H1 (cell line): ENCODE measurements around the gene MSI2. TPM values are rescaled to one million over a fixed set of nuclear protein-coding genes. Genes with fewer than 3 reads are reported as not detected.

Experiments used
- CTCF ChIA-PET: fragments of 300-600 bp; sonication (Branson Sonifier 250); formaldehyde crosslinking; loops from one replicate; lab custom pipeline; 2021; ENCODE audit not compliant: partially characterized antibody; lab: Charles Lee
- POLR2A ChIA-PET: fragments of 300-600 bp; sonication (Branson Sonifier 250); formaldehyde crosslinking; loops from one replicate; lab custom pipeline; 2021; ENCODE audit warnings: inconsistent platforms; ENCODE audit not compliant: partially characterized antibody; lab: Charles Lee
- DNase-seq, 2 experiments: peaks; one replicate each; pipeline versions ENCODE4 v3.0.0 to v3.0.0-alpha.2; 2010 to 2022; ENCODE audit warnings: low spot score in 2 of 2, low read depth in 1 of 2, mixed read lengths in 1 of 2
- FAIRE-seq: peaks from 2 replicates; lab custom pipeline; 2011; peaks lifted over from hg19 to GRCh38; lab: Jason Lieb, UNC
- H2AFZ ChIP-seq: 2 replicates; pipeline ENCODE4 v1.8.1; 2012; ENCODE audit warnings: low read length, inconsistent platforms
- H2AK5ac ChIP-seq: 2 replicates; pipeline ENCODE4 v1.6.1; 2013; ENCODE audit warnings: low read depth, low read length
- H2BK120ac ChIP-seq: replicated peaks from 2 replicates; pipeline ENCODE3; 2013; ENCODE audit warnings: low read depth, low read length, inconsistent platforms
- H2BK12ac ChIP-seq: 2 replicates; pipeline ENCODE4 v1.6.1; 2013; ENCODE audit warnings: low read depth, low read length
- H2BK15ac ChIP-seq: 2 replicates; pipeline ENCODE4 v1.6.1; 2013; ENCODE audit warnings: low read length
- H2BK20ac ChIP-seq: 2 replicates; pipeline ENCODE4 v1.6.1; 2013; ENCODE audit warnings: low read length
- H2BK5ac ChIP-seq: 2 replicates; pipeline ENCODE4 v1.6.1; 2013; ENCODE audit warnings: low read depth, low read length
- H3K14ac ChIP-seq: 2 replicates; pipeline ENCODE4 v1.6.1; 2013; ENCODE audit warnings: inconsistent platforms; ENCODE audit not compliant: insufficient read length
- H3K18ac ChIP-seq: 2 replicates; pipeline ENCODE4 v1.6.1; 2013; ENCODE audit warnings: low read length; ENCODE audit errors: extremely low read depth
- H3K23ac ChIP-seq: 2 replicates; pipeline ENCODE4 v1.6.1; 2013; ENCODE audit warnings: inconsistent platforms; ENCODE audit not compliant: insufficient read length
- H3K23me2 ChIP-seq: 2 replicates; pipeline ENCODE4 v1.6.1; 2013; ENCODE audit warnings: low read depth, low read length
- H3K27ac ChIP-seq: 2 replicates; pipeline ENCODE4 v1.6.1; 2011; ENCODE audit warnings: low read depth, low read length, inconsistent platforms
- H3K27me3 ChIP-seq, 4 experiments: replicated peaks in 1 of 4; 1 replicate in 1 of 4; 2 replicates in 3 of 4; pipeline versions ENCODE4 v1.6.1 to v1.8.1; 2011 to 2013; ENCODE audit warnings: low read length in 3 of 4, mild to moderate bottlenecking in 3 of 4, inconsistent platforms in 2 of 4, mixed read lengths in 2 of 4, moderate library complexity in 1 of 4; ENCODE audit not compliant: control insufficient read depth in 3 of 4, insufficient read depth in 3 of 4; ENCODE audit errors: extremely low read depth in 1 of 4
- H3K36me3 ChIP-seq, 4 experiments: 2 replicates each; pipeline versions ENCODE4 v1.6.1 to v1.8.1; 2011 to 2013; ENCODE audit warnings: mild to moderate bottlenecking in 4 of 4, low read length in 3 of 4, moderate library complexity in 2 of 4, control low read depth in 1 of 4, inconsistent platforms in 1 of 4; ENCODE audit not compliant: insufficient read depth in 4 of 4, control insufficient read depth in 2 of 4
- H3K4ac ChIP-seq: replicated peaks from 2 replicates; pipeline ENCODE3; 2013; ENCODE audit warnings: low read length, low read depth, mixed read lengths, inconsistent platforms; ENCODE audit not compliant: insufficient read length
- H3K4me1 ChIP-seq, 4 experiments: replicated peaks in 1 of 4; 1 replicate in 1 of 4; 2 replicates in 3 of 4; pipeline versions ENCODE4 v1.6.1 to v1.8.1; 2011 to 2013; ENCODE audit warnings: low read length in 3 of 4, inconsistent platforms in 2 of 4, mixed read lengths in 1 of 4; ENCODE audit not compliant: insufficient read depth in 4 of 4, control insufficient read depth in 3 of 4
- H3K4me2 ChIP-seq, 2 experiments: 2 replicates each; pipeline versions ENCODE4 v1.6.1 to v1.8.1; 2011 to 2013; ENCODE audit warnings: low read depth in 2 of 2, low read length in 2 of 2, control low read depth in 1 of 2, inconsistent platforms in 1 of 2, mild to moderate bottlenecking in 1 of 2; ENCODE audit not compliant: insufficient read depth in 1 of 2
- H3K4me3 ChIP-seq, 4 experiments: fragments of 200-600, 300-600 bp in 1 of 4; sonication (generic), shearing (Covaris generic), sonication (Bioruptor Twin) in 1 of 4; 2 replicates each; pipeline versions ENCODE4 v1.5.1 to v1.8.1; 2011 to 2016; ENCODE audit warnings: low read length in 4 of 4, low read depth in 3 of 4, control low read depth in 2 of 4, inconsistent platforms in 2 of 4, mild to moderate bottlenecking in 2 of 4, mixed read lengths in 1 of 4, moderate library complexity in 1 of 4; ENCODE audit not compliant: insufficient read depth in 2 of 4; ENCODE audit errors: extremely low read depth in 1 of 4
- H3K56ac ChIP-seq: replicated peaks from 2 replicates; pipeline ENCODE3; 2013; ENCODE audit warnings: low read depth, mild to moderate bottlenecking, mixed read lengths, low read length, inconsistent platforms; ENCODE audit not compliant: insufficient read length
- H3K79me1 ChIP-seq: 2 replicates; pipeline ENCODE4 v1.6.1; 2013; ENCODE audit warnings: low read depth, low read length, control low read depth
- H3K79me2 ChIP-seq, 2 experiments: 2 replicates each; pipeline versions ENCODE4 v1.6.1 to v1.8.1; 2012 to 2013; ENCODE audit warnings: low read length in 2 of 2, mild to moderate bottlenecking in 2 of 2, inconsistent platforms in 1 of 2; ENCODE audit not compliant: insufficient read depth in 2 of 2, control insufficient read depth in 1 of 2
- H3K9ac ChIP-seq, 4 experiments: replicated peaks in 1 of 4; 1 replicate in 1 of 4; 2 replicates in 3 of 4; pipeline versions ENCODE4 v1.6.1 to v1.8.1; 2011 to 2013; ENCODE audit warnings: low read depth in 3 of 4, low read length in 3 of 4, control low read depth in 2 of 4, mild to moderate bottlenecking in 2 of 4, moderate library complexity in 2 of 4, inconsistent platforms in 1 of 4; ENCODE audit errors: extremely low read depth in 1 of 4
- H3K9me3 ChIP-seq, 2 experiments: 2 replicates each; pipeline versions ENCODE4 v1.6.1 to v1.8.1; 2012 to 2013; ENCODE audit warnings: mild to moderate bottlenecking in 2 of 2, moderate library complexity in 2 of 2, control low read depth in 1 of 2, inconsistent platforms in 1 of 2, low read depth in 1 of 2, low read length in 1 of 2, mixed read lengths in 1 of 2; ENCODE audit not compliant: insufficient read depth in 2 of 2
- H4K20me1 ChIP-seq, 2 experiments: replicated peaks in 1 of 2; 2 replicates each; pipeline versions ENCODE3 to v1.8.1; 2011 to 2013; ENCODE audit warnings: inconsistent platforms in 2 of 2, low read length in 2 of 2, mild to moderate bottlenecking in 1 of 2; ENCODE audit not compliant: insufficient read depth in 2 of 2, control insufficient read depth in 1 of 2
- H4K5ac ChIP-seq: 2 replicates; pipeline ENCODE4 v1.6.1; 2013; ENCODE audit warnings: low read length, low read depth, mixed read lengths, inconsistent platforms; ENCODE audit not compliant: insufficient read length
- H4K8ac ChIP-seq: 2 replicates; pipeline ENCODE4 v1.8.0; 2013; ENCODE audit warnings: mild to moderate bottlenecking, moderate library complexity, low read length, inconsistent platforms; ENCODE audit not compliant: insufficient read depth; ENCODE audit errors: extremely low read depth
- H4K91ac ChIP-seq: replicated peaks from 2 replicates; pipeline ENCODE3; 2013; ENCODE audit warnings: low read length, mixed read lengths, inconsistent platforms; ENCODE audit not compliant: insufficient read length
- ASH2L ChIP-seq: fragments of 200-600, 300-600 bp; sonication (generic); IDR thresholded peaks from one replicate; pipeline ENCODE4 v1.7.1; 2017; ENCODE audit warnings: low read length
- ATF2 ChIP-seq: IDR thresholded peaks from 2 replicates; pipeline ENCODE4 v1.6.1; 2012; ENCODE audit warnings: low read length, inconsistent platforms
- CEBPB ChIP-seq: IDR thresholded peaks from 2 replicates; pipeline ENCODE4 v1.6.1; 2012; ENCODE audit warnings: low read depth, low read length
- CHD1 ChIP-seq: IDR thresholded peaks from 2 replicates; pipeline ENCODE4 v1.6.1; 2012; ENCODE audit warnings: low read depth, low read length, improper control_type of control experiment
- EZH2 ChIP-seq: fragments of 200-600 bp; sonication (generic); IDR thresholded peaks from 2 replicates; pipeline ENCODE4 v1.7.1; 2012; ENCODE audit warnings: low read depth, mild to moderate bottlenecking, moderate library complexity, low read length, inconsistent platforms; ENCODE audit not compliant: severe bottlenecking
- GABPA ChIP-seq: IDR thresholded peaks from 2 replicates; pipeline ENCODE4 v1.6.1; 2011; ENCODE audit warnings: mild to moderate bottlenecking, low read length, moderate library complexity, borderline replicate concordance; ENCODE audit not compliant: insufficient read depth
- PHF8 ChIP-seq: fragments of 200-600 bp; sonication (generic); conservative IDR thresholded peaks from 2 replicates; pipeline ENCODE4 v1.7.1; 2012; ENCODE audit warnings: low read depth, mild to moderate bottlenecking, inconsistent platforms, low read length, moderate library complexity
- RAD21 ChIP-seq, 2 experiments: IDR thresholded peaks in 1 of 2; conservative IDR thresholded peaks in 1 of 2; 2 replicates each; pipeline ENCODE4 v1.6.1; 2011; ENCODE audit warnings: low read depth in 2 of 2, low read length in 2 of 2, improper control_type of control experiment in 1 of 2, inconsistent platforms in 1 of 2, mild to moderate bottlenecking in 1 of 2, moderate library complexity in 1 of 2
- RFX5 ChIP-seq: IDR thresholded peaks from 2 replicates; pipeline ENCODE4 v1.6.1; 2011; ENCODE audit warnings: low read depth, low read length, improper control_type of control experiment, borderline replicate concordance
- WGBS, 2 experiments: shearing (Covaris generic) in 1 of 2; methylation state at CpG; one replicate each; pipeline versions ENCODE4 v1.1.6 to v1.1.7; 2013 to 2015; ENCODE audit warnings: low lambda C conversion rate in 2 of 2, mixed read lengths in 2 of 2, inconsistent platforms in 1 of 2, low coverage in 1 of 2, missing lambda C conversion rate in 1 of 2; ENCODE audit not compliant: insufficient replicate concordance in 2 of 2, insufficient coverage in 1 of 2, insufficient read length in 1 of 2; ENCODE audit errors: extremely low coverage in 1 of 2, missing lambda C conversion rate in 1 of 2; 5-methylcytosine and 5-hydroxymethylcytosine counted together
- polyA plus RNA-seq, 7 experiments: library from polyadenylated mRNA; depleted of rRNA in 3 of 7; stranded (reverse) in 5 of 7; unstranded in 2 of 7; fragments of >200 nt in 5 of 7; fragments of 200-250 nt in 2 of 7; gene quantifications; 1 replicate in 5 of 7; 2 replicates in 1 of 7; 4 replicates in 1 of 7; pipeline versions ENCODE4 v1.2.1 to v1.2.3, GENCODE V29; 2011 to 2013; ENCODE audit warnings: missing spikeins in 2 of 7, mixed read lengths in 2 of 7
- total RNA-seq: library from RNA; stranded (reverse); fragmentation: NEBNext Ultra II Directional; extraction: Animal tissue kit (Norgen Biotek cat#: 25700); gene quantifications from 2 replicates; pipeline ENCODE4 v1.2.1, GENCODE V29; 2021

Gene MSI2
- total and polyA plus RNA-seq, 2 of the 8 experiments (the other 6 are each of a cell fraction or from before 2014, with no cell fraction given) = 36.7 to 80.6 TPM

- H3K36me3 ChIP-seq = no peaks in the 10 kb centered on the region
- no peaks in the 10 kb centered on the region for H3K23me2 ChIP-seq
- CTCF ChIA-PET = interaction anchor here (1.0 to 2.3 kb wide), 4 partner anchors 12 to 92 kb away, joined by 3 to 16 read pairs (median 4); no protein-coding TSS in a partner anchor
- H2BK120ac ChIP-seq = no peak overlapping the region
- H3K9ac ChIP-seq = no peak overlapping the region
- H3K4me1 ChIP-seq = peaks cover 6 to 15% (median 9%) of the 10 kb centered on the region in 4 experiments; a peak in 5 of 7 replicates
- H4K5ac ChIP-seq = no peak overlapping the region
- no peak overlapping the region for H2BK12ac ChIP-seq
- no peak for DNase-seq
- WGBS, 2 experiments = 91% methylated on average over 6 of the region's 6 CpGs; no CpG with 5 or more reads in 1 of the 2 experiments
- H3K18ac ChIP-seq = no peak overlapping the region
- no peak overlapping the region for H3K56ac ChIP-seq
- no peak overlapping the region for H2BK15ac ChIP-seq
- no peak overlapping the region for H2BK5ac ChIP-seq
- H4K91ac ChIP-seq = no peak overlapping the region
- no peak overlapping the region for H2BK20ac ChIP-seq
- no peak for FAIRE-seq
- TF ChIP-seq CEBPB = no peak
- TF ChIP-seq ATF2 = no peak
- no peak for TF ChIP-seq ASH2L
- TF ChIP-seq CHD1 = no peak
- no peak for TF ChIP-seq PHF8
- TF ChIP-seq GABPA = no peak
- no peak for TF ChIP-seq RFX5
- no peak for TF ChIP-seq RAD21 (IDR thresholded peaks at IDR 0.05 in 1 of 2, conservative IDR thresholded peaks at IDR 0.05 in 1 of 2; ENCODE audit: low read depth in 2 of 2, low read length in 2 of 2)
- no peak for TF ChIP-seq EZH2
- TF ChIP-seq, all 59 proteins: peak for 0
- Histone ChIP-seq H3K4me3 (no peak overlapping the region), H3K27me3 (no peaks in the 10 kb centered on the region), H2AK5ac (no peak overlapping the region; the same call in 1 of the 2 replicates), H3K23ac (no peak overlapping the region), H3K4ac (no peak overlapping the region), H2AFZ (no peak overlapping the region), H3K27ac (no peak overlapping the region), H3K14ac (no peak overlapping the region), H4K20me1 (peaks cover 0 to 3% of the 10 kb centered on the region in 2 experiments), H3K79me1 (no peaks in the 10 kb centered on the region; the same call in 1 of the 2 replicates), H3K9me3 (no peaks in the 10 kb centered on the region), H3K4me2 (no peak overlapping the region), H3K79me2 (no peaks in the 10 kb centered on the region; a peak in 1 of 4 replicates), H4K8ac (peak overlapping the region; percentile 45; the same call in 1 of the 2 replicates)
- POLR2A ChIA-PET = interaction anchor here (0.6 kb wide), 1 partner anchor 415 kb away, joined by 3 read pairs; no protein-coding TSS in a partner anchor
These were observed 276.2 kb downstream of the MSI2 start for GRCh38 chr17:57532556-57532955.
